Endothelial cell of umbilical vein (primary cell): ENCODE measurements around the gene TMC2.

Experiments used
- CTCF ChIP-seq, 2 donors: IDR thresholded peaks; 1 replicate in 1 of 2; 2 replicates in 1 of 2; pipeline ENCODE4 v1.5.1; 2011; ENCODE audit warnings: low read length in 2 of 2, mild to moderate bottlenecking in 2 of 2, moderate library complexity in 2 of 2, control low read depth in 1 of 2, inconsistent platforms in 1 of 2, low read depth in 1 of 2; ENCODE audit not compliant: insufficient read depth in 1 of 2; ENCODE audit errors: extremely low read depth in 1 of 2
- EZH2 ChIP-seq: IDR thresholded peaks from 2 replicates; pipeline ENCODE4 v1.6.1; 2012; ENCODE audit warnings: borderline replicate concordance, low read depth, mild to moderate bottlenecking, moderate library complexity, low read length, inconsistent platforms; ENCODE audit not compliant: severe bottlenecking
- FOS ChIP-seq: IDR thresholded peaks from 2 replicates; pipeline ENCODE4 v1.6.1; 2011; ENCODE audit warnings: mild to moderate bottlenecking, low read length, moderate library complexity, borderline replicate concordance; ENCODE audit not compliant: insufficient read depth
- GATA2 ChIP-seq: IDR thresholded peaks from 2 replicates; pipeline ENCODE4 v1.7.0; 2011; ENCODE audit warnings: low read depth, mild to moderate bottlenecking, moderate library complexity, mixed read lengths, low read length; ENCODE audit not compliant: insufficient read length, insufficient read depth
- JUN ChIP-seq: IDR thresholded peaks from 2 replicates; pipeline ENCODE4 v1.6.1; 2011; ENCODE audit warnings: borderline replicate concordance, low read depth; ENCODE audit not compliant: insufficient read length, insufficient read depth
- MAX ChIP-seq: IDR thresholded peaks from 2 replicates; pipeline ENCODE4 v1.6.1; 2011; ENCODE audit not compliant: insufficient read depth, insufficient read length
- MYC ChIP-seq: IDR thresholded peaks from one replicate; pipeline ENCODE4 v1.6.1; 2011; ENCODE audit warnings: mild to moderate bottlenecking, low read depth, low read length
- POLR2A ChIP-seq: IDR thresholded peaks from 2 replicates; pipeline ENCODE4 v1.6.1; 2012; ENCODE audit warnings: low read depth, mild to moderate bottlenecking, control low read depth, low read length
- POLR2AphosphoS5 ChIP-seq: IDR thresholded peaks from 2 replicates; pipeline ENCODE4 v1.6.1; 2012; ENCODE audit warnings: low read depth, mild to moderate bottlenecking, control low read depth, low read length, moderate library complexity; ENCODE audit not compliant: insufficient read depth

GRCh38 chr20:2640899-2641298 lies 104.5 kb downstream of the TMC2 start:
- TF ChIP-seq CTCF (IDR thresholded peaks at IDR 0.05; ENCODE audit: extremely low read depth in 1 of 2, insufficient read depth in 1 of 2, low read depth in 1 of 2, low read length in 2 of 2) (no peak), POLR2AphosphoS5 (no peak), POLR2A (no peak), MYC (no peak), EZH2 (no peak), GATA2 (no peak), FOS (no peak), MAX (no peak), JUN (no peak)
